ENCODE results near the gene ERF. TPM values are rescaled to one million over a fixed set of nuclear protein-coding genes. Genes with fewer than 3 reads are reported as not detected.

Gene ERF
- total and polyA plus RNA-seq, 10 donors, result 13.5 to 73.1 (median 48.0) TPM

DNA sequence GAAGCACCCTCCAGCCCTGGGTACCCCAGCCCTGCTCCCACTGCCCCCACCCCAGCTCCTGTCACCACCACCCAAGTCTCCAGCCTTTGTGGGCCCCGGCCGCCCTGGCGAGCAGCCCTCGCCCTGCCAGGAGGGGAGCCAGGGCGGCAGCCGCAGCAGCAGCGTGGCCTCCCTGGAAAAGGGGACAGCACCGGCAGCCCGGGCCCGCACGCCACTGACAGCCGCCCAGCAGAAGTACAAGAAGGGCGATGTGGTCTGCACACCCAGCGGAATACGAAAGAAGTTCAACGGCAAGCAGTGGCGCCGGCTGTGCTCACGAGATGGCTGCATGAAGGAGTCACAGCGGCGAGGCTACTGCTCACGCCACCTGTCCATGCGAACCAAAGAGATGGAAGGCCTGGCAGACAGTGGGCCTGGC lies 18.1 kb upstream of the ERF start:
- Histone ChIP-seq H3K27ac (no peak overlapping the region), H3K4me3 (no peak overlapping the region), H3K27me3 (replicated peaks in 1 of 7) (no peaks in the 10 kb centered on the region), H3K4me1 (peaks cover 49 to 86% (median 73%) of the 10 kb centered on the region in 6 donors), H3K9me3 (no peaks in the 10 kb centered on the region), H3K36me3 (peaks cover 0 to 65% (median 33%) of the 10 kb centered on the region in 6 donors)
- DNase-seq, result peak; percentile 77
- intact Hi-C loops (cut with DNase I; ENCODE audit: low total_unique reads), result no loop called here
- TF ChIP-seq CTCF (IDR thresholded peaks at IDR 0.05 in 8 of 11, conservative IDR thresholded peaks at IDR 0.05 in 3 of 11), result no peak
- TF ChIP-seq POLR2A (IDR thresholded peaks at IDR 0.05), result no peak
- no peak for TF ChIP-seq POLR2AphosphoS5 (IDR thresholded peaks at IDR 0.05)
- WGBS, 5 donors, result 94 to 98% (median 97%) methylated on average over 12 to 23 of the region's 23 CpGs

DNA sequence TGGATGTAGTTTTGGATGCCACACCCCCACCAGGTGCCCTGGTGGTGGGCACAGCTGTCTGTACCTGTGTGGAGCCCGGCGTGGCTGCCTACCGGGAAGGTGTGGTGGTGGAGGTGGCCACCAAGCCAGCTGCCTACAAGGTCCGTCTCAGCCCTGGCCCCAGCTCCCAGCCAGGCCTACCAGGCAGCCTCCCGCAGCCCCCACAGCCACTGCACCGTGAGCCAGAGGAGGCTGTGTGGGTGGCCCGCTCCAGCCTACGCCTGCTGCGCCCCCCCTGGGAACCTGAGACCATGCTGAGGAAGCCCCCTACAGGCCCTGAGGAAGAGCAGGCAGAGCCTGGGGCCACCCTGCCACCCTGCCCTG lies 17.6 kb upstream of the ERF start:
- Histone ChIP-seq H3K27ac (peak overlapping the region in 1 of 8 donors; percentile 99), H3K27me3 (replicated peaks in 1 of 7) (no peaks in the 10 kb centered on the region), H3K4me3 (no peak overlapping the region), H3K9me3 (no peaks in the 10 kb centered on the region), H3K36me3 (peaks cover 0 to 60% (median 33%) of the 10 kb centered on the region in 6 donors), H3K4me1 (peaks cover 49 to 86% (median 73%) of the 10 kb centered on the region in 6 donors)
- intact Hi-C loops (cut with DNase I; ENCODE audit: low total_unique reads), result no loop called here
- DNase-seq, result peak; percentile 77
- WGBS, 5 donors, result 88 to 97% (median 90%) methylated on average over 4 to 9 of the region's 9 CpGs; no CpG with 5 or more reads in 1 of the 5 donors
- TF ChIP-seq POLR2A (IDR thresholded peaks at IDR 0.05), result no peak
- TF ChIP-seq CTCF (IDR thresholded peaks at IDR 0.05 in 8 of 11, conservative IDR thresholded peaks at IDR 0.05 in 3 of 11), result no peak
- no peak for TF ChIP-seq POLR2AphosphoS5 (IDR thresholded peaks at IDR 0.05)

- DNase-seq, result peak; percentile 83
- no peaks in the 10 kb centered on the region for H3K9me3 ChIP-seq
- intact Hi-C loops (cut with DNase I; ENCODE audit: low total_unique reads), result no loop called here
- no peaks in the 10 kb centered on the region for H3K27me3 ChIP-seq (replicated peaks in 1 of 7)
- H3K4me3 ChIP-seq, result no peak overlapping the region
- 81 to 94% (median 89%) methylated on average over 28 to 35 of the region's 35 CpGs for WGBS, 5 donors
- peak overlapping the region in 3 of 8 donors; percentile 97 to 99 (median 98) for H3K27ac ChIP-seq
- no peak for TF ChIP-seq CTCF (IDR thresholded peaks at IDR 0.05 in 8 of 11, conservative IDR thresholded peaks at IDR 0.05 in 3 of 11)
- no peak for TF ChIP-seq POLR2A (IDR thresholded peaks at IDR 0.05)
- no peak for TF ChIP-seq POLR2AphosphoS5 (IDR thresholded peaks at IDR 0.05)
- peaks cover 44 to 84% (median 69%) of the 10 kb centered on the region in 6 donors for H3K4me1 ChIP-seq
- peaks cover 0 to 55% (median 33%) of the 10 kb centered on the region in 6 donors for H3K36me3 ChIP-seq
Measured at GRCh38 chr19:42271861-42272534, 17.1 kb upstream of the ERF start.

DNA sequence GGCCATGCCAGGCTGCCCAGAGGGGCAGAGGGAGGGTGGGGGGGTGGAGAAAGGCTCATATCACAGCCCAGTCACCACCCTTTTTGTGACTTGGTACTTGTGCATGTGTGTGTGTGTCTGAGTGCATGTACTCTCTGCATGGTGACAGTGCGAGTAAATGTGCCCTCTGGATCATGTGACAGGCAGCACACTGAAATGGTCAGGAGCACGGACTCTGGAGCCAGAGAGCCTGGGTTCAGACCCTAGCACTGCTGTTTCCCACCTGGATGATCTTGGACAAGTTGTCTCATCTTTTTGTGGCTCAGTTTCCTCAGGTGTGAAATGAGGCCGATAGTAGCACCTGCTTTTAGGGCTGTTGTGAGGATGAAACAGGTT lies 16.1 kb upstream of the ERF start:
- Histone ChIP-seq H3K4me1 (peaks cover 41 to 74% (median 60%) of the 10 kb centered on the region in 6 donors), H3K27ac (peak overlapping the region; percentile 76 to 100 (median 98)), H3K27me3 (replicated peaks in 1 of 7) (no peaks in the 10 kb centered on the region), H3K4me3 (peak overlapping the region in 6 of 8 donors; percentile 48 to 69 (median 52)), H3K9me3 (no peaks in the 10 kb centered on the region), H3K36me3 (peaks cover 0 to 45% (median 33%) of the 10 kb centered on the region in 6 donors)
- TF ChIP-seq POLR2AphosphoS5 (IDR thresholded peaks at IDR 0.05), result no peak
- TF ChIP-seq POLR2A (IDR thresholded peaks at IDR 0.05), result no peak
- no peak for TF ChIP-seq CTCF (IDR thresholded peaks at IDR 0.05 in 8 of 11, conservative IDR thresholded peaks at IDR 0.05 in 3 of 11)
- WGBS, 5 donors, result 44 to 75% (median 56%) methylated on average over 3 of the region's 3 CpGs
- intact Hi-C loops (cut with DNase I; ENCODE audit: low total_unique reads), result no loop called here
- DNase-seq, result no peak

Measured in spleen (tissue), 11 donors.